ENCODE results near the gene C1orf210.

DNA sequence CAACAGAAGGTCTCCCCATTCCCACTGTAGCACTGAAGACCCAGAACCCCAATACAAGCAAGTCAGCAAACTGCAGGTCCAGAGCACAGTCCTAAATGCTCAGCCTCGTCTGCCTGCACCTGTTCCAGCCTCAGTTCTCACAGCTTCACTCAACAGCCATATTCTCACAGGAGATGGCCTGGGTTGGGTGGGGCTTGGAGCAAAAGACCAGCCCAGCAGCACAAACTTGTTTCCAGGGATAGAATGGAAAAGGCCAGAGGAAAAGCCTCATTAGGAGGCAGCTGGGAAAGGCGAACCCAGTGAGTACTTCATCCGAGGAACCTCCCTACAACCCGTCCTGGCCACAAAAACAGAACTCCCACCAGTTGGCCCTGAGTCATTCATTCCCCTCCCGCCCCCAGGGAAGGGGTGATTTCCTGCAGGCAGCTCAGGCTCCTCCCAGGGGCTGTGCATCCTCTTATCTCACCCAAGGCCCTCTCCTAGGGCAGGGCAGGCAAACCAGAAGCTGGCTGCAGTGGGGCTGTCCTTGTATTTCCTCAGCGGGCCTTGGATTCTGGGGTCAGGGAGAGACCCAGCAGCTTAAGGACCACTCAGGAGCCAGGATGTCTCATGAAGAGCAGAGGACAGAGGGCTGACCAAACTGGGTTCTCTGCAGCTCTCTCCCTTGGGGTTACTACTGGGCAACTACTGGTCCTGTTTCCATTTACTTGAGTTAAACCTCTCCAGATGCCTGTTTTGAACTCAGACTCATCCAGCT lies 44.8 kb upstream of the C1orf210 start:
- no peak for TF ChIP-seq EZH2 (IDR thresholded peaks at IDR 0.05; ENCODE audit: insufficient read depth, poor library complexity, severe bottlenecking)
- TF ChIP-seq EZH2phosphoT487 (IDR thresholded peaks at IDR 0.05; ENCODE audit: insufficient read depth, low read depth): no peak
